ENCODE measurements around the gene RASGRP4.

Gene RASGRP4

GRCh38 chr19:38386300-38386970 lies 39.6 kb downstream of the RASGRP4 start:
- no peak for ATAC-seq
- TF ChIP-seq ARNTL (CRISPR knock-in tag; IDR thresholded peaks at IDR 0.05; ENCODE audit: borderline replicate concordance, low read depth) (no peak), GLIS3 (CRISPR knock-in tag; IDR thresholded peaks at IDR 0.05) (no peak), PPARA (CRISPR knock-in tag; IDR thresholded peaks at IDR 0.05; ENCODE audit: borderline replicate concordance) (no peak), TOX (CRISPR knock-in tag; IDR thresholded peaks at IDR 0.05; ENCODE audit: borderline replicate concordance) (no peak)
- TF ChIP-seq, protein P1, sequence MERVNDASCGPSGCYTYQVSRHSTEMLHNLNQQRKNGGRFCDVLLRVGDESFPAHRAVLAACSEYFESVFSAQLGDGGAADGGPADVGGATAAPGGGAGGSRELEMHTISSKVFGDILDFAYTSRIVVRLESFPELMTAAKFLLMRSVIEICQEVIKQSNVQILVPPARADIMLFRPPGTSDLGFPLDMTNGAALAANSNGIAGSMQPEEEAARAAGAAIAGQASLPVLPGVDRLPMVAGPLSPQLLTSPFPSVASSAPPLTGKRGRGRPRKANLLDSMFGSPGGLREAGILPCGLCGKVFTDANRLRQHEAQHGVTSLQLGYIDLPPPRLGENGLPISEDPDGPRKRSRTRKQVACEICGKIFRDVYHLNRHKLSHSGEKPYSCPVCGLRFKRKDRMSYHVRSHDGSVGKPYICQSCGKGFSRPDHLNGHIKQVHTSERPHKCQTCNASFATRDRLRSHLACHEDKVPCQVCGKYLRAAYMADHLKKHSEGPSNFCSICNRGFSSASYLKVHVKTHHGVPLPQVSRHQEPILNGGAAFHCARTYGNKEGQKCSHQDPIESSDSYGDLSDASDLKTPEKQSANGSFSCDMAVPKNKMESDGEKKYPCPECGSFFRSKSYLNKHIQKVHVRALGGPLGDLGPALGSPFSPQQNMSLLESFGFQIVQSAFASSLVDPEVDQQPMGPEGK (CRISPR knock-in tag; IDR thresholded peaks at IDR 0.05; ENCODE audit: borderline replicate concordance), result no peak

GRCh38 chr19:38385804-38386257 lies 40.2 kb downstream of the RASGRP4 start:
- ATAC-seq, result no peak
- TF ChIP-seq ARNTL (CRISPR knock-in tag; IDR thresholded peaks at IDR 0.05; ENCODE audit: borderline replicate concordance, low read depth) (no peak), ZNF70 (CRISPR knock-in tag; IDR thresholded peaks at IDR 0.05) (no peak), CSDC2 (CRISPR knock-in tag; IDR thresholded peaks at IDR 0.05) (no peak), GLIS3 (CRISPR knock-in tag; IDR thresholded peaks at IDR 0.05) (no peak), TOX (CRISPR knock-in tag; IDR thresholded peaks at IDR 0.05; ENCODE audit: borderline replicate concordance) (no peak), ZC3H10 (CRISPR knock-in tag; IDR thresholded peaks at IDR 0.05) (no peak), SNAI2 (CRISPR knock-in tag; IDR thresholded peaks at IDR 0.05) (no peak), ISL1 (CRISPR knock-in tag; IDR thresholded peaks at IDR 0.05) (no peak), ESRRG (CRISPR knock-in tag; IDR thresholded peaks at IDR 0.05) (no peak)
- TF ChIP-seq, protein P2, sequence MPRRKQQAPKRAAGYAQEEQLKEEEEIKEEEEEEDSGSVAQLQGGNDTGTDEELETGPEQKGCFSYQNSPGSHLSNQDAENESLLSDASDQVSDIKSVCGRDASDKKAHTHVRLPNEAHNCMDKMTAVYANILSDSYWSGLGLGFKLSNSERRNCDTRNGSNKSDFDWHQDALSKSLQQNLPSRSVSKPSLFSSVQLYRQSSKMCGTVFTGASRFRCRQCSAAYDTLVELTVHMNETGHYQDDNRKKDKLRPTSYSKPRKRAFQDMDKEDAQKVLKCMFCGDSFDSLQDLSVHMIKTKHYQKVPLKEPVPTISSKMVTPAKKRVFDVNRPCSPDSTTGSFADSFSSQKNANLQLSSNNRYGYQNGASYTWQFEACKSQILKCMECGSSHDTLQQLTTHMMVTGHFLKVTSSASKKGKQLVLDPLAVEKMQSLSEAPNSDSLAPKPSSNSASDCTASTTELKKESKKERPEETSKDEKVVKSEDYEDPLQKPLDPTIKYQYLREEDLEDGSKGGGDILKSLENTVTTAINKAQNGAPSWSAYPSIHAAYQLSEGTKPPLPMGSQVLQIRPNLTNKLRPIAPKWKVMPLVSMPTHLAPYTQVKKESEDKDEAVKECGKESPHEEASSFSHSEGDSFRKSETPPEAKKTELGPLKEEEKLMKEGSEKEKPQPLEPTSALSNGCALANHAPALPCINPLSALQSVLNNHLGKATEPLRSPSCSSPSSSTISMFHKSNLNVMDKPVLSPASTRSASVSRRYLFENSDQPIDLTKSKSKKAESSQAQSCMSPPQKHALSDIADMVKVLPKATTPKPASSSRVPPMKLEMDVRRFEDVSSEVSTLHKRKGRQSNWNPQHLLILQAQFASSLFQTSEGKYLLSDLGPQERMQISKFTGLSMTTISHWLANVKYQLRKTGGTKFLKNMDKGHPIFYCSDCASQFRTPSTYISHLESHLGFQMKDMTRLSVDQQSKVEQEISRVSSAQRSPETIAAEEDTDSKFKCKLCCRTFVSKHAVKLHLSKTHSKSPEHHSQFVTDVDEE (CRISPR knock-in tag; IDR thresholded peaks at IDR 0.05), result no peak
- TF ChIP-seq, protein P3, sequence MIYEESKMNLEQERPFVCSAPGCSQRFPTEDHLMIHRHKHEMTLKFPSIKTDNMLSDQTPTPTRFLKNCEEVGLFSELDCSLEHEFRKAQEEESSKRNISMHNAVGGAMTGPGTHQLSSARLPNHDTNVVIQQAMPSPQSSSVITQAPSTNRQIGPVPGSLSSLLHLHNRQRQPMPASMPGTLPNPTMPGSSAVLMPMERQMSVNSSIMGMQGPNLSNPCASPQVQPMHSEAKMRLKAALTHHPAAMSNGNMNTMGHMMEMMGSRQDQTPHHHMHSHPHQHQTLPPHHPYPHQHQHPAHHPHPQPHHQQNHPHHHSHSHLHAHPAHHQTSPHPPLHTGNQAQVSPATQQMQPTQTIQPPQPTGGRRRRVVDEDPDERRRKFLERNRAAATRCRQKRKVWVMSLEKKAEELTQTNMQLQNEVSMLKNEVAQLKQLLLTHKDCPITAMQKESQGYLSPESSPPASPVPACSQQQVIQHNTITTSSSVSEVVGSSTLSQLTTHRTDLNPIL (CRISPR knock-in tag; IDR thresholded peaks at IDR 0.05; ENCODE audit: low read depth), result no peak
- TF ChIP-seq, protein P4, sequence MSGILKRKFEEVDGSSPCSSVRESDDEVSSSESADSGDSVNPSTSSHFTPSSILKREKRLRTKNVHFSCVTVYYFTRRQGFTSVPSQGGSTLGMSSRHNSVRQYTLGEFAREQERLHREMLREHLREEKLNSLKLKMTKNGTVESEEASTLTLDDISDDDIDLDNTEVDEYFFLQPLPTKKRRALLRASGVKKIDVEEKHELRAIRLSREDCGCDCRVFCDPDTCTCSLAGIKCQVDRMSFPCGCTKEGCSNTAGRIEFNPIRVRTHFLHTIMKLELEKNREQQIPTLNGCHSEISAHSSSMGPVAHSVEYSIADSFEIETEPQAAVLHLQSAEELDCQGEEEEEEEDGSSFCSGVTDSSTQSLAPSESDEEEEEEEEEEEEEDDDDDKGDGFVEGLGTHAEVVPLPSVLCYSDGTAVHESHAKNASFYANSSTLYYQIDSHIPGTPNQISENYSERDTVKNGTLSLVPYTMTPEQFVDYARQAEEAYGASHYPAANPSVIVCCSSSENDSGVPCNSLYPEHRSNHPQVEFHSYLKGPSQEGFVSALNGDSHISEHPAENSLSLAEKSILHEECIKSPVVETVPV (CRISPR knock-in tag; IDR thresholded peaks at IDR 0.05), result no peak

DNA sequence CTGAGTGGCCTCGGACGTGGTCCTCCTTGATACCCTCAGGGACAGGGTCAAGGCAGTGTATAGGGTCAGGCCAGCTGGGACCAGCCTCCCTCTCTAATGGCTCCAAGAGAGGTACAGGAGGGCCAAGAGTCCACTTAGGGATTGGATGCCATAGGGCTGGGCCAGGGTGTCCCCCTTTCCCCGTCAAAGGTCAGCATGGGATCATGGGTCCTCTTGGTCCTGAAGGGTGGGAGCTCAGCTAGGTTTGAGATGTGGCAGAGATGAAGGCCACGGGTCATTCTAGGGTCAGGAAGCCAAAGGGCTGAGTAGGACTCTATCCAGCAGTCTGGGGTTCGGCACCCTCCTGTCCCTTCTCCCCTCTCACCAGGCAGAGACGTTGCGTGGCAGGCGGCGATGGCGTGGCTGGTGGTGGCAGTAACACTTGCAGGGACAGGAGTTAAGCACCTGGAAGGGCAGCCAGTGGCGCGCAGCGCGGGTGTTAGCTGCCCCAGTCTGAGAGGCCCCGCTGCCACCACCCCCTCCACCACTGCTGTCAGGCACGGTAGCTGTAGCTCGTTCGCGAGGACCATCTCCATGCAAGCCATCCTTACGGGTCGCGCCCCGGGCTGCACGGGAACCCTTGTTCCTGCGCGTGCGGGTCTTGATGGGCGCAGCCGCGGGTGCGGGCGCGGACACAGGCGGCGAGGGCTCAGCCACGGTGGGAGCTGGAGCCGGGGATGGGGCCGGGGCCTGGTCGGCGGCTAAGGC lies 40.8 kb downstream of the RASGRP4 start:
- ATAC-seq, result no peak
- TF ChIP-seq, protein P5, sequence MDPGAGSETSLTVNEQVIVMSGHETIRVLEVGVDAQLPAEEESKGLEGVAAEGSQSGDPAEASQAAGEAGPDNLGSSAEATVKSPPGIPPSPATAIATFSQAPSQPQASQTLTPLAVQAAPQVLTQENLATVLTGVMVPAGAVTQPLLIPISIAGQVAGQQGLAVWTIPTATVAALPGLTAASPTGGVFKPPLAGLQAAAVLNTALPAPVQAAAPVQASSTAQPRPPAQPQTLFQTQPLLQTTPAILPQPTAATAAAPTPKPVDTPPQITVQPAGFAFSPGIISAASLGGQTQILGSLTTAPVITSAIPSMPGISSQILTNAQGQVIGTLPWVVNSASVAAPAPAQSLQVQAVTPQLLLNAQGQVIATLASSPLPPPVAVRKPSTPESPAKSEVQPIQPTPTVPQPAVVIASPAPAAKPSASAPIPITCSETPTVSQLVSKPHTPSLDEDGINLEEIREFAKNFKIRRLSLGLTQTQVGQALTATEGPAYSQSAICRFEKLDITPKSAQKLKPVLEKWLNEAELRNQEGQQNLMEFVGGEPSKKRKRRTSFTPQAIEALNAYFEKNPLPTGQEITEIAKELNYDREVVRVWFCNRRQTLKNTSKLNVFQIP (CRISPR knock-in tag; IDR thresholded peaks at IDR 0.05; ENCODE audit: borderline replicate concordance, low read depth), result no peak
- TF ChIP-seq CSDC2 (CRISPR knock-in tag; IDR thresholded peaks at IDR 0.05) (no peak), ARNTL (CRISPR knock-in tag; IDR thresholded peaks at IDR 0.05; ENCODE audit: borderline replicate concordance, low read depth) (no peak), PPARA (CRISPR knock-in tag; IDR thresholded peaks at IDR 0.05; ENCODE audit: borderline replicate concordance) (no peak), RARB (CRISPR knock-in tag; IDR thresholded peaks at IDR 0.05) (no peak), ESRRG (CRISPR knock-in tag; IDR thresholded peaks at IDR 0.05) (no peak), ZC3H10 (CRISPR knock-in tag; IDR thresholded peaks at IDR 0.05) (no peak), ZFP30 (CRISPR knock-in tag; IDR thresholded peaks at IDR 0.05) (no peak), SNAI2 (CRISPR knock-in tag; IDR thresholded peaks at IDR 0.05) (no peak), ZFP3 (CRISPR knock-in tag; IDR thresholded peaks at IDR 0.05) (no peak), ZNF70 (CRISPR knock-in tag; IDR thresholded peaks at IDR 0.05) (no peak), ZNF565 (CRISPR knock-in tag; conservative IDR thresholded peaks at IDR 0.05; ENCODE audit: low read depth) (no peak)
- TF ChIP-seq, protein P3 (CRISPR knock-in tag; IDR thresholded peaks at IDR 0.05; ENCODE audit: low read depth), result no peak
- TF ChIP-seq, protein P4 (CRISPR knock-in tag; IDR thresholded peaks at IDR 0.05), result no peak
- TF ChIP-seq, protein P2 (CRISPR knock-in tag; IDR thresholded peaks at IDR 0.05), result no peak
